ENCODE results near the gene CENPM. TPM values are rescaled to one million over a fixed set of nuclear protein-coding genes. Genes with fewer than 3 reads are reported as not detected.

CENPM gene
- total and polyA plus RNA-seq, 2 experiments from 2014 or later = 50.0 to 61.6 TPM

- Histone ChIP-seq H3F3A (replicated peaks; ENCODE audit: low read depth) (0 out of 2 replicates have a peak, but pooled peaks cover 4% of the 10 kb centered on the region), H3K27ac (ENCODE audit: low read depth) (no peak overlapping the region), H3K4me1 (ENCODE audit: insufficient read depth) (peaks cover 15% of the 10 kb centered on the region; the same call in 1 of the 2 replicates), H3K79me2 (replicated peaks; ENCODE audit: insufficient read depth) (no peaks in the 10 kb centered on the region), H3K4me2 (no peak overlapping the region), H3K9me2 (ENCODE audit: insufficient read depth) (no peaks in the 10 kb centered on the region), H3K27me3 (ENCODE audit: insufficient read depth) (peaks cover 89% of the 10 kb centered on the region), H3K36me3 (ENCODE audit: insufficient read depth) (no peaks in the 10 kb centered on the region), H3K4me3 (no peak overlapping the region), H2AFZ (no peak overlapping the region), H4K20me1 (replicated peaks; ENCODE audit: insufficient read depth) (peaks cover 3% of the 10 kb centered on the region; the same call in 1 of the 2 replicates)
- Mint-ChIP-seq H3K9me3 (no peaks in the 10 kb centered on the region; the same call in 2 of the 3 replicates), H3K4me1 (peaks cover 3% of the 10 kb centered on the region), H3K36me3 (ENCODE audit: low read depth) (no peaks in the 10 kb centered on the region), H3K27ac (no peak overlapping the region), H3K4me3 (no peak overlapping the region), H3K27me3 (ENCODE audit: insufficient read depth, low read depth, poor library complexity) (peaks cover 72% of the 10 kb centered on the region)
- ATAC-seq (no peak), DNase-seq (ENCODE audit: low spot score) (no peak)
- TF ChIP-seq CREB1 (CRISPR knock-in tag; IDR thresholded peaks at IDR 0.05; ENCODE audit: low read depth) (no peak), JUNB (IDR thresholded peaks at IDR 0.05; ENCODE audit: unreplicated experiment) (no peak), POLR2AphosphoS5 (IDR thresholded peaks at IDR 0.05; ENCODE audit: low read depth) (no peak)
Measured at GRCh38 chr22:41922328-41922727, 24.6 kb downstream of the CENPM start.

- Histone ChIP-seq H3K4me1 (ENCODE audit: insufficient read depth) (peaks cover 26% of the 10 kb centered on the region; the same call in 1 of the 2 replicates), H3K79me2 (replicated peaks; ENCODE audit: insufficient read depth) (no peaks in the 10 kb centered on the region), H3K4me2 (peak overlapping the region; percentile 85), H3K4me3 (peak overlapping the region; percentile 67), H3K36me3 (ENCODE audit: insufficient read depth) (no peaks in the 10 kb centered on the region), H2AFZ (peak overlapping the region; percentile 78), H3F3A (replicated peaks; ENCODE audit: low read depth) (0 out of 2 replicates have a peak, but pooled peaks cover 4% of the 10 kb centered on the region), H3K27me3 (ENCODE audit: insufficient read depth) (peaks cover 92% of the 10 kb centered on the region), H3K9me2 (ENCODE audit: insufficient read depth) (no peaks in the 10 kb centered on the region), H3K27ac (ENCODE audit: low read depth) (no peak overlapping the region), H4K20me1 (replicated peaks; ENCODE audit: insufficient read depth) (peaks cover 6% of the 10 kb centered on the region; the same call in 1 of the 2 replicates)
- no peaks in the 10 kb centered on the region; the same call in 2 of the 3 replicates for H3K9me3 Mint-ChIP-seq
- no peak overlapping the region for H3K27ac Mint-ChIP-seq
- ATAC-seq (no peak; the same call in 2 of the 3 replicates), DNase-seq (ENCODE audit: low spot score) (no peak)
- H3K27me3 Mint-ChIP-seq (ENCODE audit: insufficient read depth, low read depth, poor library complexity) = peaks cover 79% of the 10 kb centered on the region
- H3K4me3 Mint-ChIP-seq = peak overlapping the region; percentile 70
- no peaks in the 10 kb centered on the region; the same call in 2 of the 3 replicates for H3K36me3 Mint-ChIP-seq (ENCODE audit: low read depth)
- H3K4me1 Mint-ChIP-seq = peaks cover 13% of the 10 kb centered on the region
- TF ChIP-seq ZNF114 (CRISPR knock-in tag; IDR thresholded peaks at IDR 0.05) (no peak), EZH2 (IDR thresholded peaks at IDR 0.05; ENCODE audit: low read depth, unreplicated experiment) (no peak), POLR2AphosphoS5 (IDR thresholded peaks at IDR 0.05; ENCODE audit: low read depth) (no peak), ZNF462 (CRISPR knock-in tag; IDR thresholded peaks at IDR 0.05) (no peak), CTCF (conservative IDR thresholded peaks at IDR 0.05; ENCODE audit: low read depth in 2 of 2) (no peak), ZNF331 (CRISPR knock-in tag; IDR thresholded peaks at IDR 0.05; ENCODE audit: low read depth) (no peak), REST (IDR thresholded peaks at IDR 0.05; ENCODE audit: unreplicated experiment) (no peak)
Measured at GRCh38 chr22:41920271-41920976, 26.5 kb downstream of the CENPM start.

All from GM23338 (cell line).